Neutrophil (primary cell): ENCODE data around the gene GAB1.

Experiments
- H3K27ac ChIP-seq: fragments of 200-600 bp; sonication (generic); 2 replicates; pipeline ENCODE4 v1.5.1; 2016; ENCODE audit warnings: mild to moderate bottlenecking, moderate library complexity
- H3K27me3 ChIP-seq: fragments of 200-600 bp; sonication (generic); 2 replicates; pipeline ENCODE4 v1.6.0; 2016; ENCODE audit warnings: mild to moderate bottlenecking
- H3K36me3 ChIP-seq: fragments of 200-600 bp; sonication (generic); 2 replicates; pipeline ENCODE4 v1.5.1; 2017
- H3K4me1 ChIP-seq, 2 experiments: fragments of 200-600 bp in 1 of 2; sonication (generic) in 1 of 2; 1 replicate in 1 of 2; 2 replicates in 1 of 2; pipeline versions ENCODE4 v1.5.1 to v1.6.1; 2013 to 2016; ENCODE audit warnings: low read depth in 1 of 2, low read length in 1 of 2, mild to moderate bottlenecking in 1 of 2, moderate library complexity in 1 of 2; ENCODE audit not compliant: control insufficient read depth in 1 of 2, insufficient read depth in 1 of 2
- H3K4me3 ChIP-seq, 2 experiments: fragments of 200-600 bp in 1 of 2; sonication (generic) in 1 of 2; 1 replicate in 1 of 2; 2 replicates in 1 of 2; pipeline ENCODE4 v1.5.1; 2013 to 2016; ENCODE audit warnings: low read depth in 1 of 2, low read length in 1 of 2, mild to moderate bottlenecking in 1 of 2, moderate library complexity in 1 of 2
- H3K9me3 ChIP-seq: fragments of 200-600 bp; sonication (generic); 2 replicates; pipeline ENCODE4 v1.5.1; 2016
- TF ChIP-seq, protein P1 (sequence below): fragments of 200-600 bp; sonication (generic); IDR thresholded peaks from 2 replicates; pipeline ENCODE4 v1.5.1; 2016; ENCODE audit warnings: antibody characterized with exemption

Gene GAB1

GRCh38 chr4:143482840-143483239, 146.2 kb downstream of the GAB1 start:
- TF ChIP-seq, protein P1, sequence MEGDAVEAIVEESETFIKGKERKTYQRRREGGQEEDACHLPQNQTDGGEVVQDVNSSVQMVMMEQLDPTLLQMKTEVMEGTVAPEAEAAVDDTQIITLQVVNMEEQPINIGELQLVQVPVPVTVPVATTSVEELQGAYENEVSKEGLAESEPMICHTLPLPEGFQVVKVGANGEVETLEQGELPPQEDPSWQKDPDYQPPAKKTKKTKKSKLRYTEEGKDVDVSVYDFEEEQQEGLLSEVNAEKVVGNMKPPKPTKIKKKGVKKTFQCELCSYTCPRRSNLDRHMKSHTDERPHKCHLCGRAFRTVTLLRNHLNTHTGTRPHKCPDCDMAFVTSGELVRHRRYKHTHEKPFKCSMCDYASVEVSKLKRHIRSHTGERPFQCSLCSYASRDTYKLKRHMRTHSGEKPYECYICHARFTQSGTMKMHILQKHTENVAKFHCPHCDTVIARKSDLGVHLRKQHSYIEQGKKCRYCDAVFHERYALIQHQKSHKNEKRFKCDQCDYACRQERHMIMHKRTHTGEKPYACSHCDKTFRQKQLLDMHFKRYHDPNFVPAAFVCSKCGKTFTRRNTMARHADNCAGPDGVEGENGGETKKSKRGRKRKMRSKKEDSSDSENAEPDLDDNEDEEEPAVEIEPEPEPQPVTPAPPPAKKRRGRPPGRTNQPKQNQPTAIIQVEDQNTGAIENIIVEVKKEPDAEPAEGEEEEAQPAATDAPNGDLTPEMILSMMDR, result peak; percentile 25
- no peaks in the 10 kb centered on the region for H3K27me3 ChIP-seq
- no peaks in the 10 kb centered on the region for H3K4me1 ChIP-seq

DNA sequence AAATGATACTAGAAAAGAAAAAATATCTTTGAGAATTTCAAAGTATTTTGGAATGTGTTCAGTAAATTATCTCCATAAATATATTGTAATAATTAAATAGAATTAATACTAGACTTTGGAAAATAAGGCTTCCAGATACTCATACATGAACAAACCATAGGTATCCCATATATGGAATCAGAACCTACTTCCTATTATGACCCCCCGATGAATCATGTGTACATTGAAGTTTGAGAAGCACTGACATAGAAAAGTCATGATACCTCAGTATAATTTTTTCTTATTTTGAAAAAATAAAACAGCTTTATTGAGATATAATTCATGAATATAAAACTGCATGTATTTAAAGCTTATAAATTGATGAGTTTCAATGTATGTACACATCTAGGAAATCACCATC, 149.6 kb downstream of the GAB1 start:
- Histone ChIP-seq H3K36me3 (no peaks in the 10 kb centered on the region), H3K4me1 (no peaks in the 10 kb centered on the region), H3K9me3 (no peaks in the 10 kb centered on the region), H3K27me3 (no peaks in the 10 kb centered on the region), H3K27ac (no peak overlapping the region), H3K4me3 (no peak overlapping the region)
- TF ChIP-seq, protein P1, result no peak

More at GRCh38 chr4:143482840-143483239, 146.2 kb downstream of the GAB1 start:
- Histone ChIP-seq H3K36me3 (no peaks in the 10 kb centered on the region), H3K4me3 (no peak overlapping the region), H3K27ac (no peak overlapping the region), H3K9me3 (no peaks in the 10 kb centered on the region)

GRCh38 chr4:143488687-143489086, 152.0 kb downstream of the GAB1 start:
- Histone ChIP-seq H3K9me3 (no peaks in the 10 kb centered on the region), H3K4me1 (no peaks in the 10 kb centered on the region), H3K4me3 (no peak overlapping the region), H3K36me3 (no peaks in the 10 kb centered on the region), H3K27me3 (no peaks in the 10 kb centered on the region), H3K27ac (no peak overlapping the region)
- TF ChIP-seq, protein P1, result no peak

DNA sequence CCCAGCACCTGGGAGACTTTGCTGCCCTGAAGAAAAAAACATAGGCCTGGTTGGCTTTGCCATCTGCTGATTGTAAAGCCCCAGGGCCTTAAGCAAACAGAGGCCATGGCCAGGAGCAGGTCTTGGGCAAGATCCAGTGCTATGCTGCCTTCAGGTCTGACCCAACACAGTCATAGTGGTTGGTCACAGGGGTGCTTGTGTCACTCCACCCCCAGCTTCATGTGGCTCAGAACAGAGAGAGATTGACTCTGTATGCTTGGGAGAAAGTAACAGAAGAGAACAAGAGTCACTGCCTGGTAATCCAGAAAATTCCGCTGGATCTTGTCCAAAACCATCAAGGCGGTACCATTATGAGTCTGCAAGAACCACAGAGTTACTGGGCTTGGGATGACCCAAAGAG, 152.4 kb downstream of the GAB1 start:
- Histone ChIP-seq H3K4me3 (no peak overlapping the region), H3K36me3 (no peaks in the 10 kb centered on the region), H3K27ac (no peak overlapping the region), H3K4me1 (no peaks in the 10 kb centered on the region), H3K9me3 (no peaks in the 10 kb centered on the region), H3K27me3 (no peaks in the 10 kb centered on the region)
- TF ChIP-seq, protein P1, result no peak

GRCh38 chr4:143498021-143498420, 161.3 kb downstream of the GAB1 start:
- Histone ChIP-seq H3K27ac (no peak overlapping the region), H3K4me1 (no peaks in the 10 kb centered on the region), H3K4me3 (no peak overlapping the region), H3K27me3 (no peaks in the 10 kb centered on the region), H3K36me3 (no peaks in the 10 kb centered on the region), H3K9me3 (no peaks in the 10 kb centered on the region)
- TF ChIP-seq, protein P1, result no peak

DNA sequence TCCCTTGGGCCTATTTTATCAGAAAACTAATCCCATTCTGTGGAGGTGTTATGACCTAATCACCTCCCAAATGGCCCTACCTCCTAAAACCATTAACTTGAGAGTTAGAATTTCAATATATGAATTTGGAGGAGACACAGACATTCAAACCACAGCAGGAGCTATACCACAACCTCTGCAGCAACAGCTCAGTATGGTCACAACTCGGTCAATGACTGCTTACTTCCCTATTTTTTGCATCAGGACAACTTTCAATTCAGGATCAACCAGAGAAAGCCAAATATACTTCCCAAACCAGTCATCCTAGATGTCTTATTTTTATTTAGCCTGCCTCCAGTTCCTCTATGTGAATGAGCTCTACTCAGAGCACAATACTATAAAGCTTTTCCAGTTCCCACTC, 165.6 kb downstream of the GAB1 start:
- no peaks in the 10 kb centered on the region for H3K27me3 ChIP-seq
- H3K4me3 ChIP-seq, result no peak overlapping the region
- H3K9me3 ChIP-seq, result no peaks in the 10 kb centered on the region
- TF ChIP-seq, protein P1, result no peak
- H3K27ac ChIP-seq, result no peak overlapping the region
- no peaks in the 10 kb centered on the region for H3K36me3 ChIP-seq
- H3K4me1 ChIP-seq, result no peaks in the 10 kb centered on the region
